GM12878 (cell line): ENCODE data around the gene ESPL1. TPM values are rescaled to one million over a fixed set of nuclear protein-coding genes. Genes with fewer than 3 reads are reported as not detected.

Experiments used
- GABPA ChIP-seq: IDR thresholded peaks from 2 replicates; pipeline ENCODE4 v1.6.1; 2014; ENCODE audit warnings: antibody characterized with exemption, low read depth, mild to moderate bottlenecking, inconsistent platforms
- KDM1A ChIP-seq: fragments of 200-600 bp; sonication (generic); IDR thresholded peaks from 2 replicates; pipeline ENCODE4 v1.6.1; 2016; ENCODE audit warnings: borderline replicate concordance
- MTA3 ChIP-seq: IDR thresholded peaks from 2 replicates; pipeline ENCODE4 v1.6.1; 2012; ENCODE audit warnings: low read length, inconsistent platforms, borderline replicate concordance
- RCOR1 ChIP-seq: conservative IDR thresholded peaks from 2 replicates; pipeline ENCODE4 v1.6.1; 2012; ENCODE audit warnings: low read depth, low read length, improper control_type of control experiment
- SP1 ChIP-seq: IDR thresholded peaks from one replicate; pipeline ENCODE4 v1.6.1; 2011; ENCODE audit warnings: low read depth, low read length
- SREBF2 ChIP-seq: IDR thresholded peaks from 2 replicates; pipeline ENCODE4 v1.6.1; 2012; ENCODE audit warnings: mild to moderate bottlenecking, low read length
- SRF ChIP-seq, 2 experiments: IDR thresholded peaks; 2 replicates each; pipeline ENCODE4 v1.6.1; 2011; ENCODE audit warnings: low read depth in 2 of 2, low read length in 2 of 2, mild to moderate bottlenecking in 1 of 2, moderate library complexity in 1 of 2
- STAT1 ChIP-seq: fragments of 450-650 bp; conservative IDR thresholded peaks from 2 replicates; pipeline ENCODE4 v1.6.1; 2014; ENCODE audit warnings: antibody characterized with exemption, mild to moderate bottlenecking
- SUZ12 ChIP-seq: fragments of 200-600 bp; sonication (generic); IDR thresholded peaks from one replicate; pipeline ENCODE4 v1.6.1; 2018; ENCODE audit warnings: antibody characterized with exemption, mild to moderate bottlenecking; ENCODE audit not compliant: unreplicated experiment
- polyA plus RNA-seq, 11 experiments: library from polyadenylated mRNA; depleted of rRNA in 4 of 11; unstranded in 6 of 11; stranded (reverse) in 5 of 11; fragments of >200 nt; fragmentation: Nextera tagmentation in 4 of 11; fragmentation: Illumina TruSeq in 1 of 11; extraction: Ambion mirVana in 4 of 11; extraction: Trizol in 1 of 11; gene quantifications; 1 replicate in 1 of 11; 2 replicates in 10 of 11; pipeline versions ENCODE4 v1.2.1 to v1.2.3, GENCODE V29; 2011 to 2016; ENCODE audit warnings: inconsistent platforms in 2 of 11, missing spikeins in 2 of 11, low read depth in 1 of 11
- total RNA-seq, 4 experiments: library from RNA; depleted of rRNA in 3 of 4; stranded (reverse); fragments of >200 nt in 3 of 4; fragmentation: Illumina TruSeq in 1 of 4; extraction: Trizol in 1 of 4; gene quantifications; 2 replicates each; pipeline versions ENCODE4 v1.2.1 to v1.2.3, GENCODE V29; 2013 to 2021
- TF ChIP-seq, protein P1 (sequence below): fragments of 450-650 bp; IDR thresholded peaks from 2 replicates; pipeline ENCODE4 v1.6.1; 2017; ENCODE audit warnings: mild to moderate bottlenecking, moderate library complexity
- TF ChIP-seq, protein P2 (sequence below): IDR thresholded peaks from 2 replicates; pipeline ENCODE4 v1.6.1; 2012; ENCODE audit warnings: low read depth, low read length, improper control_type of control experiment
- TF ChIP-seq, protein P3 (sequence below): IDR thresholded peaks from 2 replicates; pipeline ENCODE4 v1.6.1; 2011; ENCODE audit warnings: borderline replicate concordance, low read depth, mild to moderate bottlenecking, moderate library complexity, low read length; ENCODE audit not compliant: insufficient read depth, poor library complexity, severe bottlenecking
- TF ChIP-seq, protein P4 (sequence below): fragments of 450-650 bp; IDR thresholded peaks from 2 replicates; pipeline ENCODE4 v1.6.1; 2017; ENCODE audit warnings: antibody characterized with exemption, mild to moderate bottlenecking, moderate library complexity
- TF ChIP-seq, protein P5 (sequence below): IDR thresholded peaks from 2 replicates; pipeline ENCODE4 v1.6.1; 2012; ENCODE audit warnings: mild to moderate bottlenecking, low read depth, low read length

Gene ESPL1
- total and polyA plus RNA-seq, 10 of the 15 experiments (the other 5 are each of a cell fraction or from before 2014, with no cell fraction given): 2.1 to 61.9 (median 21.2) TPM

DNA sequence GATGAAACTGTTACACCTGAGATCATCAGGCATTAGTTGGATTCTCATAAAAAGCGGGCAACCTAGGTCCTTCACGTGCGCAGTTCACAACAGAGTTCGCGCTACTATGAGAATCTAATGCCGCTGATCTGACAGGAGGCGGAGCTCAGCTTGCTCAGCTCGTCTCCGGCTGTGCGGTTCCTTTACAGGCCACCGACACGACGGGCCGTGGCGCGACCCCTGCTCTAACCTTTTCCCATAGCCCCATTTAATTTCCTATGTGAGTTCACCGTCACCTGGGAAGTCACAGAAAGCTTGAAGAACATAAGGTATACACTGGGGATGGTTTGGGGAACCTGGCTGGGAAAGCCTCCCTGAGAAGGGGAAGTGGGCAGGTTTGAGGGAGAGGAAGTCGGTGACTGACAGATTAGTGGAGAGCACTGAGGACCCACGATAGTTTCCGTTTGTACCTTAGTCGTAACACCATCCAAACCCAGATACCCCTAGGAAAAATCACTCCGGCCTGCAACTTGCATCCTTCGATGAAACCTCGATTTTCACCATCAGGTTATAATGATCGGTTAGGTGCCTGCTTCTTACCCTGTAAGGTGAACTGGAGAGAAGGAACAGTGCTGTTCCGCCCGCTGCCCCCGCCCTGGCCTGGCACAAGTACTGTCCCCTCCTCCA is 56.1 kb downstream of the ESPL1 start (continued):
- TF ChIP-seq, protein P1, sequence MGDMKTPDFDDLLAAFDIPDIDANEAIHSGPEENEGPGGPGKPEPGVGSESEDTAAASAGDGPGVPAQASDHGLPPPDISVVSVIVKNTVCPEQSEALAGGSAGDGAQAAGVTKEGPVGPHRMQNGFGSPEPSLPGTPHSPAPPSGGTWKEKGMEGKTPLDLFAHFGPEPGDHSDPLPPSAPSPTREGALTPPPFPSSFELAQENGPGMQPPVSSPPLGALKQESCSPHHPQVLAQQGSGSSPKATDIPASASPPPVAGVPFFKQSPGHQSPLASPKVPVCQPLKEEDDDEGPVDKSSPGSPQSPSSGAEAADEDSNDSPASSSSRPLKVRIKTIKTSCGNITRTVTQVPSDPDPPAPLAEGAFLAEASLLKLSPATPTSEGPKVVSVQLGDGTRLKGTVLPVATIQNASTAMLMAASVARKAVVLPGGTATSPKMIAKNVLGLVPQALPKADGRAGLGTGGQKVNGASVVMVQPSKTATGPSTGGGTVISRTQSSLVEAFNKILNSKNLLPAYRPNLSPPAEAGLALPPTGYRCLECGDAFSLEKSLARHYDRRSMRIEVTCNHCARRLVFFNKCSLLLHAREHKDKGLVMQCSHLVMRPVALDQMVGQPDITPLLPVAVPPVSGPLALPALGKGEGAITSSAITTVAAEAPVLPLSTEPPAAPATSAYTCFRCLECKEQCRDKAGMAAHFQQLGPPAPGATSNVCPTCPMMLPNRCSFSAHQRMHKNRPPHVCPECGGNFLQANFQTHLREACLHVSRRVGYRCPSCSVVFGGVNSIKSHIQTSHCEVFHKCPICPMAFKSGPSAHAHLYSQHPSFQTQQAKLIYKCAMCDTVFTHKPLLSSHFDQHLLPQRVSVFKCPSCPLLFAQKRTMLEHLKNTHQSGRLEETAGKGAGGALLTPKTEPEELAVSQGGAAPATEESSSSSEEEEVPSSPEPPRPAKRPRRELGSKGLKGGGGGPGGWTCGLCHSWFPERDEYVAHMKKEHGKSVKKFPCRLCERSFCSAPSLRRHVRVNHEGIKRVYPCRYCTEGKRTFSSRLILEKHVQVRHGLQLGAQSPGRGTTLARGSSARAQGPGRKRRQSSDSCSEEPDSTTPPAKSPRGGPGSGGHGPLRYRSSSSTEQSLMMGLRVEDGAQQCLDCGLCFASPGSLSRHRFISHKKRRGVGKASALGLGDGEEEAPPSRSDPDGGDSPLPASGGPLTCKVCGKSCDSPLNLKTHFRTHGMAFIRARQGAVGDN: no peak; the same call in 1 of the 2 replicates
- TF ChIP-seq SUZ12 (no peak), SP1 (no peak), SRF (IDR thresholded peaks at IDR 0.05; ENCODE audit: low read depth in 2 of 2, low read length in 2 of 2) (no peak), RCOR1 (no peak), STAT1 (no peak), MTA3 (0 out of 2 replicates have a peak, but pooled peaks have one; percentile 43), GABPA (0 out of 2 replicates have a peak, but pooled peaks have one; percentile 60), SREBF2 (no peak), KDM1A (no peak)
- TF ChIP-seq, protein P2, sequence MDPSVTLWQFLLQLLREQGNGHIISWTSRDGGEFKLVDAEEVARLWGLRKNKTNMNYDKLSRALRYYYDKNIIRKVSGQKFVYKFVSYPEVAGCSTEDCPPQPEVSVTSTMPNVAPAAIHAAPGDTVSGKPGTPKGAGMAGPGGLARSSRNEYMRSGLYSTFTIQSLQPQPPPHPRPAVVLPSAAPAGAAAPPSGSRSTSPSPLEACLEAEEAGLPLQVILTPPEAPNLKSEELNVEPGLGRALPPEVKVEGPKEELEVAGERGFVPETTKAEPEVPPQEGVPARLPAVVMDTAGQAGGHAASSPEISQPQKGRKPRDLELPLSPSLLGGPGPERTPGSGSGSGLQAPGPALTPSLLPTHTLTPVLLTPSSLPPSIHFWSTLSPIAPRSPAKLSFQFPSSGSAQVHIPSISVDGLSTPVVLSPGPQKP: no peak
- TF ChIP-seq, protein P3, sequence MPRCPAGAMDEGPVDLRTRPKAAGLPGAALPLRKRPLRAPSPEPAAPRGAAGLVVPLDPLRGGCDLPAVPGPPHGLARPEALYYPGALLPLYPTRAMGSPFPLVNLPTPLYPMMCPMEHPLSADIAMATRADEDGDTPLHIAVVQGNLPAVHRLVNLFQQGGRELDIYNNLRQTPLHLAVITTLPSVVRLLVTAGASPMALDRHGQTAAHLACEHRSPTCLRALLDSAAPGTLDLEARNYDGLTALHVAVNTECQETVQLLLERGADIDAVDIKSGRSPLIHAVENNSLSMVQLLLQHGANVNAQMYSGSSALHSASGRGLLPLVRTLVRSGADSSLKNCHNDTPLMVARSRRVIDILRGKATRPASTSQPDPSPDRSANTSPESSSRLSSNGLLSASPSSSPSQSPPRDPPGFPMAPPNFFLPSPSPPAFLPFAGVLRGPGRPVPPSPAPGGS: no peak
- TF ChIP-seq, protein P4, sequence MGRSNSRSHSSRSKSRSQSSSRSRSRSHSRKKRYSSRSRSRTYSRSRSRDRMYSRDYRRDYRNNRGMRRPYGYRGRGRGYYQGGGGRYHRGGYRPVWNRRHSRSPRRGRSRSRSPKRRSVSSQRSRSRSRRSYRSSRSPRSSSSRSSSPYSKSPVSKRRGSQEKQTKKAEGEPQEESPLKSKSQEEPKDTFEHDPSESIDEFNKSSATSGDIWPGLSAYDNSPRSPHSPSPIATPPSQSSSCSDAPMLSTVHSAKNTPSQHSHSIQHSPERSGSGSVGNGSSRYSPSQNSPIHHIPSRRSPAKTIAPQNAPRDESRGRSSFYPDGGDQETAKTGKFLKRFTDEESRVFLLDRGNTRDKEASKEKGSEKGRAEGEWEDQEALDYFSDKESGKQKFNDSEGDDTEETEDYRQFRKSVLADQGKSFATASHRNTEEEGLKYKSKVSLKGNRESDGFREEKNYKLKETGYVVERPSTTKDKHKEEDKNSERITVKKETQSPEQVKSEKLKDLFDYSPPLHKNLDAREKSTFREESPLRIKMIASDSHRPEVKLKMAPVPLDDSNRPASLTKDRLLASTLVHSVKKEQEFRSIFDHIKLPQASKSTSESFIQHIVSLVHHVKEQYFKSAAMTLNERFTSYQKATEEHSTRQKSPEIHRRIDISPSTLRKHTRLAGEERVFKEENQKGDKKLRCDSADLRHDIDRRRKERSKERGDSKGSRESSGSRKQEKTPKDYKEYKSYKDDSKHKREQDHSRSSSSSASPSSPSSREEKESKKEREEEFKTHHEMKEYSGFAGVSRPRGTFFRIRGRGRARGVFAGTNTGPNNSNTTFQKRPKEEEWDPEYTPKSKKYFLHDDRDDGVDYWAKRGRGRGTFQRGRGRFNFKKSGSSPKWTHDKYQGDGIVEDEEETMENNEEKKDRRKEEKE: no peak
- TF ChIP-seq, protein P5, sequence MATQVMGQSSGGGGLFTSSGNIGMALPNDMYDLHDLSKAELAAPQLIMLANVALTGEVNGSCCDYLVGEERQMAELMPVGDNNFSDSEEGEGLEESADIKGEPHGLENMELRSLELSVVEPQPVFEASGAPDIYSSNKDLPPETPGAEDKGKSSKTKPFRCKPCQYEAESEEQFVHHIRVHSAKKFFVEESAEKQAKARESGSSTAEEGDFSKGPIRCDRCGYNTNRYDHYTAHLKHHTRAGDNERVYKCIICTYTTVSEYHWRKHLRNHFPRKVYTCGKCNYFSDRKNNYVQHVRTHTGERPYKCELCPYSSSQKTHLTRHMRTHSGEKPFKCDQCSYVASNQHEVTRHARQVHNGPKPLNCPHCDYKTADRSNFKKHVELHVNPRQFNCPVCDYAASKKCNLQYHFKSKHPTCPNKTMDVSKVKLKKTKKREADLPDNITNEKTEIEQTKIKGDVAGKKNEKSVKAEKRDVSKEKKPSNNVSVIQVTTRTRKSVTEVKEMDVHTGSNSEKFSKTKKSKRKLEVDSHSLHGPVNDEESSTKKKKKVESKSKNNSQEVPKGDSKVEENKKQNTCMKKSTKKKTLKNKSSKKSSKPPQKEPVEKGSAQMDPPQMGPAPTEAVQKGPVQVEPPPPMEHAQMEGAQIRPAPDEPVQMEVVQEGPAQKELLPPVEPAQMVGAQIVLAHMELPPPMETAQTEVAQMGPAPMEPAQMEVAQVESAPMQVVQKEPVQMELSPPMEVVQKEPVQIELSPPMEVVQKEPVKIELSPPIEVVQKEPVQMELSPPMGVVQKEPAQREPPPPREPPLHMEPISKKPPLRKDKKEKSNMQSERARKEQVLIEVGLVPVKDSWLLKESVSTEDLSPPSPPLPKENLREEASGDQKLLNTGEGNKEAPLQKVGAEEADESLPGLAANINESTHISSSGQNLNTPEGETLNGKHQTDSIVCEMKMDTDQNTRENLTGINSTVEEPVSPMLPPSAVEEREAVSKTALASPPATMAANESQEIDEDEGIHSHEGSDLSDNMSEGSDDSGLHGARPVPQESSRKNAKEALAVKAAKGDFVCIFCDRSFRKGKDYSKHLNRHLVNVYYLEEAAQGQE: no peak
